ENCODE measurements around the gene SOWAHD.
"Not testable (repeated sequence)": the region's sequence is repeated elsewhere in the genome, so short reads cannot be mapped to it uniquely, and the experiment has no call there.

SOWAHD gene, protein sequence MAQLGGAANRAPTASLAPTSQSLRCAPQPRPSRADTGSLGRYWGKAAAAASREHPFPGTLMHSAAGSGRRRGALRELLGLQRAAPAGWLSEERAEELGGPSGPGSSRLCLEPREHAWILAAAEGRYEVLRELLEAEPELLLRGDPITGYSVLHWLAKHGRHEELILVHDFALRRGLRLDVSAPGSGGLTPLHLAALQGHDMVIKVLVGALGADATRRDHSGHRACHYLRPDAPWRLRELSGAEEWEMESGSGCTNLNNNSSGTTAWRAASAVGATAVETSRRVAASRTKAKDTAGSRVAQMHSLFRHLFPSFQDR

DNA sequence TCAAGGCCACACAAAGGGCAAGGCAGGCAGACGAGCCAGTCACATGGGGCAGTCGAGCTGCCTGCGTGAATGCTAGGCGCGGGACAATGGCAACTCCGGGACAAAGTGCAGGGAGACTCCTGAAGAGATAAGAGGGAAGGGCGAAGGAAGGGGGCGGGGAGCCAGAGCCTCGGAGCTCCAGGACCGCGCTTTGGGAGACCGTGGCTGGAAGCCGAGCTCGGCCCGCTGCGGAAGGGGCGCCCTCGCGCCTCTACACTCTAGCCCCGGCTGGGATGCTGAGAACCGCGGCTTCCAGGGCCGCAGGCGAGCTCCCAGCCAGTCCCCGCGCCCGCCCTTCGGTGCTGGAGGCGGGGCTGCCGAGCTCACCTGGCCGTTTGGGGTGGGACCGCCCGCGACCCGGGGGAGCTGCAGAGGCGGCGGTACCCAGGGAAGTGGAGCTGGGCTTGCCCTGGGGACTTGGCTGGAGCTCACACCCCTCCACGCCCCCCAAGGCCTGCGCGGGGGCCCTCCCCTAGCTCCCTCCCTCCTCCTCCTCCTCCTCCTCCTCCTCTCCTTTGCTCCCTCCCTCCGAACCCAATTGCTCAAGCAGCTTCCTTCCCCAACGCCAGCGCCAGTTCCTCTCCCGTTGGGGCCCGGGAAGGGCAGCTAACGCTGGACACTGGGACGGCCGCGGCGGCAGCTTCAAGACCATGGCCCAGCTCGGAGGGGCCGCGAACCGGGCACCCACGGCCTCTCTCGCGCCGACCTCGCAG is at the start of gene SOWAHD:
Gene SOWAHD, plus strand, starts transcription at position 610 of the 752 bp plus-strand sequence. Its CDS starts 80 bp downstream, at position 690.
- DNase-seq = no peak

DNA sequence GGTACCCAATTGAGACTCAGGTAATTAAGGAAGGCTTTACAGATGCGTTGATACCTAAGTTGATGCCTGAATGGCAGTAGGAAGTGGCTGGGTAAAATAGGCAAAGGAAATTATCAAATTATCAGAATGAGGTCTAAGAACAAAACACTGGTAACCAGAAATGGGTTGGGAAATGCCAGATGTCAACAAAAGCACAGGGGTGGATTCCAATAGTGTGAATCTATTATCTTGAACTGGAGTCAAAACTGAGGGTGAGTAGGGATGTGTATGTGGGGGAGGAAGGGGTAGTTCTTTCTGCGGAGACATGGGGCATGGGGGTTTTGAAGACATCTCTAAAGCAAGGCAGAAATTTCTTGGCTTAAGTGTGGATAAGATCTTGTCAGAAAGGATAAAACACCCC is 49.5 kb upstream of the SOWAHD start:
- DNase-seq = no peak

DNA sequence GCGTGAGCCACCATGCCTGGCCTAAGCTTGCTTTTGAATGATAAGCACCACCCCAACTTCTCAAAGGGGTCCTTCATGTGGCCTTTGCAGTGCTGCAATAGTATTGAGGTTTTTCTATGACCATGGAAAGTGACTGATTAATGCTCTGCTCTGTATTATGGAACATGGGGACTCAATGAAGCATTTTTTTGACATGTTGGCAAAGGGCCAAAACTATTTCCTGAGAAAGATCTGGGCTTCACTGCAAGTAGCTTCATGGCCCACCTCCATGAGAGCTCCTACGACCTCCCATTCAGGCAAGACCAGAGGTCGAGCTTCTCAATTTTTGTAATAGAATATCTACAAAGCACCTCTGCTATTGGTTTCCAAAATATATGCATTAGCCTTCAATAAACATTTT is 48.8 kb upstream of the SOWAHD start:
- no peak for DNase-seq

DNA sequence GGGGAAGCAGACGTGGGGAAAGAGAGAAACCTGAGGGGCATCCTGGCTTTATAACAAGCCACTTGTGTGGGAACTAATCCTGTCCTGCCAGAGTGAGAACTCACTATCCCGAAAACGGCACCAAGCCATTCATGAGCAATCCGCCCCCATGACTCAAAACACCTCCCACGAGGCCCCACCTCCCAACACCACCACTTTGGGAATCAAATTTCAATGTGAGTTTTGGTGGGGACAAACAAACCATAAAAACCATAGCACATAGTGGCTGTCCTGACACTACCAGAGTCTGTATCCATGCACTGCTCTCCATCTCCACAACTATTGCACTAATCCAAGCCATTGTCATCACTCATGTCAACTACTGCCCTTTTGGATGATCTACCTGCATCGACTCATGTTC is 36.9 kb upstream of the SOWAHD start:
- DNase-seq = no peak

DNA sequence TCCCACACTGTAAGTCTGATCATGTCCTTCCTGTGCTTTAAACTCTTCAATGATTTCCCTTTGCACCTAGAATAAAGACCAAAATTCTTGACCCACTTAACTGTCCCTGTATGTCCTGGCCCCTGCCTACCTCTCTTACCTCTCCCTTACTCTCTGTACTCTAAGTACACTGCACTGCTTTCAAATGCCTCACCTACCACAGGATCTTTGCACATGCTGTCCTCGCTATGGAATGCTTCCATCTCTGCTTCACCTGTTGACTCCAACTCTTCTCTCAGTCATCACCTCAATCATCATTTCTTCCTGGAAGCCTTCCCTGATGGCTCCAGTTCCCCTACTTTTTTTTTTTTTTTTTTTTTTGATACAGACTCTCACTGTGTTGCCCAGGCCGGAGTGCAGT is 36.5 kb upstream of the SOWAHD start:
- no peak for DNase-seq

DNA sequence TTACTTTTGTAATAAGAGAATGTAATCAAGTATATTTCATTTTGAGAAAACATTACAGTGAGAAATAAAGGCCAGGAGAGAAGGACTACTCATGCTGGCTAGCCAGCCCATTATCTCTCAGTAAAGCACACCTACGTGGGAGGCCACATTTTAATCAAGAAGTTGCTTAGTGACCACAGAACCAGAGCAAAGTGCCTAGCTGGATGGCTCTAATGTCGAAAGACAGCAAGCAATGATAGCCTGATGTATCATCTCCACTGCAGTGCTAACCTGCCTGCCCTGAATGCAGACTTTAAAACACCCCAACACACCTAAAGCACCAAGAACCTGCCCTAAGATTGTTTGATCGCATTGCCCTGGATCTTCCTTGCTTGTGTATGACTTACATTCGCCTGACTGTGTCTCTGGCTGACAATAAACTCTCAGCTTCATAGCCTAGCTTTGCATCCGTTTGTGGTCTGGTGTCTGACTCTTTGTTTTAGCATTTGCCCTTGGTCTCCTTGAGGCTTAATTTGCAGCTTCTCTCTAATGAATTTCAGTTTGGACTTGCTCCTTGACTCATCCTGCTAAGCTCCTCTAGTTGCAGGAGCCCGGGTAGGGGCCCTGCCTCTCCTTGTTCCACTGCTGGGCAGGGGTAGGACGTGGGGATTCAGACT is 31.4 kb upstream of the SOWAHD start:
- no peak for DNase-seq

DNA sequence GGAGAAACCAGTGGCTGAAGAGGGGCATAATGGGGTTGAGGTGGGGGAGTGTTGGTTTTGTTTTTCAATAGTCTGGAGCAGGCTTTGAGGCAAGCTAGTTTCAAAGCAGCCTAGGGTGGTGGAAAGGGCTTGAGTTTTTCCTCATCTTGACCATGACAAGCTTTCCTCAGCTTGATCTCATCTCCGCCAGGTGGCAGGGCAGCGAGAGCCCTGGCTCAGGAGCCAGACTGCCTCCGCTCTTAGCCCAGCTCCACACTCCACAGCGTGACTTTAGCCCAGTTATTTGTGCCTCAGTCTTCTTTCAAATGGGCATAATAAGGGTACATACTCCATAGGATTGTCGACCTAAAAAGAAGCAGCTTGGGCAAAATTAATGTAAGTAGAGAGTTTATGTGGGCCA is 29.9 kb upstream of the SOWAHD start:
- no peak for DNase-seq

DNA sequence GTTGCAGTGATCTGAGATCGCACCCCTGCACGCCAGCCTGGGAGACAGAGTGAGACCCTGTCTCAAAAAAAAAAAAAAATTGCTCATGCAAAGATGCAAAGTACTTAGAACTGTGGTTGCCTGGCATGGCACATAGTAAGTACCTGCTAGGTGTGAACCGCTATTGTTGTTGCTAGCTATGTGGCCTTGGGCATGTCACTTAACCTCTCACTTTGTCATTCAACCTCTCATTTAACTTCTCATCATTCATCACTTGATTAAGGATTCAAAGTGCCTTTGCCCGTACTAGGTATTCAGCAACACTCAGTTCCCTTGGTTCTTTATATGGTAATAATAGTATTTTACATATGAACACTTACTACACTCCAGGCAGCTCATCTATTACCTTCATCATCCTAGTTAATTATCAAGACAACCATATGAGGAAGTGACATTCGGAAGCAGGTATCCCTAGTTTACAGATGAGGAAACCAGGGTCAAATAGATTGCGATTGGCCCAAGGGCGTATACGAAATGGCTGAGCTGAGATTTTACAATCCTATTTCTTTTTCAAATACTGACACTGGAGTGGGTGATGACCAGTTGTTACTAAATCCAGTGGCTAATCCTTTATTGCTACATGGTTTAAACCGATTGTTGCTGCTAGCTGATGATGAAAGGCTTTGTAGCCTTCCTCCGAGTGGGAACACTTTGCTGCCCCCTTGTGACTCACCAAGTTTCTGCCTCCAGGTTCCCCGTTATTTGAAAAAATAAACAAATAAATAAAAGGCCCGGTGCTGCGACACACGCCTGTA is 28.8 kb upstream of the SOWAHD start:
- no peak for DNase-seq

DNA sequence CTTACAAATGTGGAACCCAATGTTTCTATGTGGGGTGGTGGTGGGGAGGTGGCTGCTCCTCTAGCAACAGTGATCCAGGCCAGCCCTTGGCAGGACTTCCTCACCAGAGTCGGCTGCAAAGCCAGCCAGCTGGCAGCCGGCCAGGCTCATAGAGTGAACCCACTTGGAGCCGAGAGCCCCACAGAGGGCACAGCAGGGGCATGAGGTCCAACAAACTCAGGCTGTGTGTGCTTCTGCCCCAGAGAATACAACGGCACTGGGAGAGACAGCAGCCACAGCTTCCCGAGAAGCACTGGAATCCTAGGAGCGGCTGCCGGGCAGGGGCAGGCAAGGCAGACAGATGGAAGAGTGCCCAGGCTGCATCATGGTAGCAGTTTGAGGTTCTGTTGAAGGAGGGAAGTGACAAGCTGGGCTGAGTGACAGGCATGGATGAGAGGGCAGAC is 23.5 kb upstream of the SOWAHD start:
- no peak for DNase-seq

DNA sequence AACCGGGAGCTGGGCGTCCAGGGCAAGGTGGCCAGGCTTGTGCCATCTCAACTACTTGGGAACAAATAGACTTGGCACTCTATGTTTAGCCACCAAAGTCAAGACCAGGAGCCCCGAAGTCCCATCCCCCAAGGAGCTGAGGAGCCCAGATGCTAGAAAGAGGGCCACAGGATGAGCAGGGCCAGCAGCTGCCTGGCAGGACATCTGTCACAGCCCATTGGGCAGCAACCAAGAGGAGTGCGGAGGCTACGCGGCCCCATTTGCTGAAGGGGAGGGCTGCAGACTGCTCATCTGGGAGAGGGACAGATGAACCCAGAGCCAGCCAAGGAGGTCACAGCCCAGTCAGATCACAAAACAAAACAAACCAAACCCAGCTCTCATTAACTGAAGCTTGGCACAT is 22.9 kb upstream of the SOWAHD start:
- no peak for DNase-seq

DNA sequence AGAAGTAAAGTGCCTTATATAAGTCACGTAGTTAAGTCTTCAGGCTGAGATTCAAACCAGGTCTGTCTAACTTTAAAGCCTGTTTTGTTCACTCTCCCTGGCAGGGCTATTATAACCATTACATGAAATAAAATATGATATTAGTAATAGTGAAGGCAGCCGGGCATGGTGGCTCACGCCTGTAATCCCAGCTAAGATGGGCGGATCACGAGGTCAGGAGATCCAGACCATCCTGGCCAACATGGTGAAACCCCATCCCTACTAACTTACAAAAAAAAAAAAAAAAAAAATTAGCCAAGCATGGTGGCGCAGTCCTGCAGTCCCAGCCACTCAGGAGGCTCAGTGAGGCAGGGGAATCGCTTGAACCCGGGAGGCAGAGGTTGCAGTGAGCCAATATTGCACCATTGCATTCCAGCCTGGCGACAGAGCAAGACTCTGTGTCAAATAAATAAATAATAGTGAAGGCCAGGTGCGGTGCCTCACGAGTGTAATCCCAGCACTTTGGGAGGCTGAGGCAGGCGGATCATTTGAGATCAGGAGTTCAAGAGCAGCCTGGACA is 22.1 kb upstream of the SOWAHD start:
- no peak for DNase-seq

DNA sequence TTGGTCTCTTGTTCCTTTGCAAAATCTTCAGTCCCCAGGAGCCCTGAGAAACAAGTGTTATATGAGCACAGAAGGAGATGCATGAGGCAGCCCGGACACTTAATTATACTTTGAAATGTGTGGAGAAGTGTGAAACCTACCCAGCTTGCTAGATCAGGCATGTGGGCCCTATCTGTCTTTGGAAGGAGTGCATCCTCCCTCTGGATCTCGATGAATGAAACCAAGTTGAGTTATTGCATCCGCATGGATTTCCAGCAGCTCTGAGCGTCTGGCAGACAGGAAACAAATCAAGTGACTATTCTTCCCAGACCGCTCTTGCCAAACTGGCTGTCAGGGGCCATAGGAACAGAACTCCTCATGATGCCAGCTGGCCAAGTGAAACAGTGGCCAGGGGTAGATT is 19.6 kb upstream of the SOWAHD start:
- DNase-seq = no peak

DNA sequence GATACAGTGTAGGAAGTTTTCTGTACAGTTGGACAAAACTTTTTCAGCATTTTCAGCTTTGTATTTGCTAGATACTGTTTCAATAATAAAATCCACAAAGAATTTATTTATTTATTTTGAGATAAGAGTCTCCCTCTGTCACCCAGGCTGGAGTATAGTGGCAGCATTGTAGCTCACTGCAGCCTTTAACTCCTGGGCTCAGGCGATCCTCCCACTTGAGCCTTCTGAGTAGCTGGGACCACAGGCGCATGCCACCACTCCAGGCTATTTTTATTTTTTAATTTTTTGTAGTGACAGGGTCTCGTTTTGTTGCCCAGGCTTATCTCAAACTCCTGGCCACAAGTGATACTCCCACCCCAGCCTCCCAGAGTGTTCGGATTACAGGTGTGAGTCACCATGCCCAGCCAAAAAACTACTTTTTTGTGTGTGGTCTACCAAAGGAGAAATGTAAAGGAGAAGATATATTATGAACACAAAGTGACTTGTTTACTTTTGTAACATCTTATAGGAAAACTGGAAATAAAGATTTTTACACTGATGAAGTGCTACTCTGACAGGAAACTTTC is 13.0 kb upstream of the SOWAHD start:
- DNase-seq = no peak

DNA sequence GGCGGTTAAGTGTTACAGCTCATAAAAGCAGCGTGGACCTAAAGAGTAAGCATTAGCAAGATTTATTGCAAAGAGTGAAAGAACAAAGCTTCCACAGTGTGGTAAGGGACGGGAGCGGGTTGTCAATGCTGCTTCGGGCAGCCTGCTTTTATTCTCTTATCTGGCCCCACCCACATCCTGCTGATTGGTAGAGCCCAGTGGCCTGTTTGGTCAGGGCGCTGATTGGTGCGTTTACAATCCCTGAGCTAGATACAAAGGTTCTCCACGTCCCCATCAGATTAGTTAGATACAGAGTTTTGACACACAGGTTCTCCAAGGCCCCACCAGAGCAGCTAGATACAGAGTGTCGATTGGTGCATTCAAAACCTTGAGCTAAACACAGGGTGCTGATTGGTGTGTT is 8.3 kb upstream of the SOWAHD start:
- DNase-seq = not testable (repeated sequence)

DNA sequence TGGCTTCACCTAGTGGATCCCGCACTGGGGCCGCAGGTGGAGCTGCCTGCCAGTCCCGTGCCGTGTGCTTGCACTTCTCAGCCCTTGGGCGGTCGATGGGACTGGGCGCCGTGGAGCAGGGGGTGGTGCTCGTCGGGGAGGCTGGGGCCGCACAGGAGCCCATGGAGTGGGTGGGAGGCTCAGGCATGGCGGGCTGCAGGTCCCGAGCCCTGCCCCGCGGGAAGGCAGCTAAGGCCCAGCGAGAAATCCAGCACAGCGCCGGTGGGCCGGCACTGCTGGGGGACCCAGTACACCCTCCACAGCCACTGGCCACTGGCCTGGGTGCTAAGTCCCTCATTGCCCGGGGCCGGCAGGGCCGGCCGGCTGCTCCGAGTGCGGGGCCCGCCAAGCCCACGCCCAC is 7.6 kb upstream of the SOWAHD start:
- not testable (repeated sequence) for DNase-seq

DNA sequence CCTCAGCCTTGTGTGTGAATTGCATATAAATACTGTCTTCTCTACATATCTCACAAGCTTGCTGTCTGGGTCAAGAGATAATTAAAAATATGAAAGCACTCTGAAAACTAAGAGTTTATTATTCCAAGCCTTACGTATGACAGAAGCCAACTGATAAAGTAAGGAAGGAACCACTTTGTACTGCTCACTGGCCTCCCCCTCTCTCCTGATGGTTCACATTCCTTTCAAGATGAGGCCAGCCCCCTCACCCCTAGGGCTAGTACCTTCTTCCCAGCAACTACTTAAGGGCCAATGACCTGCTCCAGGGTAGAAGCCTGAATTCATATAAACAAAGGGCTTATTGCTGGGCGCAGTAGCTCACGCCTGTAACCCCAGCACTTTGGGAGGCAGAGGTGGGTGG is 5.4 kb upstream of the SOWAHD start:
- no peak for DNase-seq

DNA sequence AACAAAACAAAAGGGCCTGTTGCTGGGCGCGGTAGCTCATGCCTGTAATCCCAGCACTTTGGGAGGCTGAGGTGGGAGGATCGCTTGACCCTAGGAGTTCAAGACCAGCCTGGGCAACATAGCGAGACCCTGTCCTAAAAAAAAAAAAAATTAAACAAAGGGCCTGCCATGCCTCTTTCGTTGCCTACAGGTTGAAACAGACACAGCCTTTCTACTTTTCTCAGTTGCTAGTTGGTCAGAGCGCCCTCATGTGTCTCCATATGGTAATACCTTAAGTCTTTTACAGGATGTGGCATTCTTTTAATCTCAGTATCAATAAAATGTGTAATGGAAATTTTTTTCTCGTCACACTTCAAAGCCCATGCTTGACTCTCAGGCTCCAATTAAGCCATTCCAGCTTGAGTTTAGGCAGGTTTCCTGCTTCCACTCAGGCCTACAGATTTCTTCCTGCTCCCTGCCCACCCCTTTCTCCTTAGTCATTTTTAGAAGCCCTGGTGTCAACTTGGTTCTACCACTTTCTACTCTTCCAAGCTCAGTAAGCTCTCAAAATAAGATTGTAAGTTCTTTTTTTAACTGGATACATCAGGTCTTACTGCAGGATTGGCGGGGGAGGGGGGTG is 4.6 kb upstream of the SOWAHD start:
- no peak for DNase-seq

DNA sequence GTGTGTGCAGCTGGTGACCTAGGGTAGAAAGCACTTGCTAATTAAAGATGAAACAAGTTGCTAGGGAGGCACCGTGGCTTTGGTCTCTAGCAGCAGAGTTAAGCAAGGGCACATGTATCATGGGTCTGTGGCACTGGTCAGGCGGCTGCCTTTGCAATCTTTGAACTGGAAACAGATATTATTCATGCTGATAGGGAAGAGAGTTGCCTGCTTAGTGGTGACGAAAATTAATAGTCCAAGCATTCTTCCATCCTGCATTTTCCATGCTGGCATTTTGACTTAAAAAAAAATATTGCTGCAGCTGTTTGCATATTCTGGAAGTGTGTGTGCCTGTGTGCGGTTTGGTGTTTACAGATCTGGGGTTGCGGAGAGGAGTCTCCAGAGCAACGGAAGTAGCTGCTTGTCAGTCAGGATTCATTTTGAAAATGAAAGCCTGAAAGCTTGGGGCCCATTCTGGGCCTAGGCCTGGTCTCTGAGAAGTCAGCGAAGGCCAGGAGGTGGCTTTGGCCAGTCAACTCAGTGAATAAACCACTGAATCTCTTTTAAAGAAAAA is 2.3 kb upstream of the SOWAHD start:
- no peak for DNase-seq

DNA sequence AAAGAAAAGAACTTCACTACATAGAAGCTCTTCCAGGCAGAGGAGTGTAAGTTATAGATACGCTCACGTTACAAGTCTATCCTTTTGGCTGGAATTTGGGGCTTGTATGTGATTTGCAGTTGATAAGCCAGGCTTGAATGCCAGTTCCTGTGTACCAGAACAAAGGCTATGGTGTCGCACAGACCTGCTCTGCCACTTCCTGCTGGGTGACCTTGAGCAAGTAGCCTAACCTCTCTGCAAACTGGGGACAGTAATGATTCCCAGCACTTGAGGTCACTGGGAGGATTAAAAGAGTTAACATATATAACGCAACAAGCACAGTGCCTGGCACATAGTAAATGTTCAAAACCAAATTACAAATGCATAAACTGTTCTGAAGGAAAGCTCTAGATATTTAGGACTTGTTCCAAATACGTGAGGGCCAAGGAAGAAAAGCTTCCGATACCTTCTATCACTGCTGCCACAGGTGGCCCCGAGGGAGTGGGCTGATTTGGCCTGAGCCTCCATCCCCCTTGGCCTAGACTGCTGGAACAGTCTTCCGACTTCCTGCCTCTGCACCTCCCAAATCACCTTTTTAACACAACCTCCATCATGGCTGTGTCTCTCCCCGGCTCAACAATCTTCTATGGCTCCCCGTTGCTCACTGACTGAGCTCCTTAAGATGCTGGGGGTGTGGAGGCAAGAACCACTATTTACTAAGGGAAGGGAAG is 1.3 kb upstream of the SOWAHD start:
- DNase-seq = no peak

DNA sequence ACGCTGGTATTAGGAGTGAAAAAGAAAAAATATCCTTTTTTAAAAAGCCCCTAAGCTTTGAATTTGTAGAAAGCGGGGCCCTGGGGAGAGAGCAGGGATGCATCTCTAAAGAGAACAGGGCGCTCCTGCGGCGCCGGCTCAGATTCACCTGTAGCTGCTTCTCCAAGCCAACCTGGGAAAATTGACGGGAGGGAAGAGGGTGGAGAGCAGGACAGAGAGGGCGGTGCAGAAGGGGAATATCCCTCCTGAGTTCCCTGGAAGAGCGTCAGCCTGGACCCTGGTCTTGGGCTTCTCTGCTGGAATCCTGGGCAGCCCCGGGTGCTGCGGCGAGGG is 776 bp upstream of the SOWAHD start:
- no peak for DNase-seq

DNA sequence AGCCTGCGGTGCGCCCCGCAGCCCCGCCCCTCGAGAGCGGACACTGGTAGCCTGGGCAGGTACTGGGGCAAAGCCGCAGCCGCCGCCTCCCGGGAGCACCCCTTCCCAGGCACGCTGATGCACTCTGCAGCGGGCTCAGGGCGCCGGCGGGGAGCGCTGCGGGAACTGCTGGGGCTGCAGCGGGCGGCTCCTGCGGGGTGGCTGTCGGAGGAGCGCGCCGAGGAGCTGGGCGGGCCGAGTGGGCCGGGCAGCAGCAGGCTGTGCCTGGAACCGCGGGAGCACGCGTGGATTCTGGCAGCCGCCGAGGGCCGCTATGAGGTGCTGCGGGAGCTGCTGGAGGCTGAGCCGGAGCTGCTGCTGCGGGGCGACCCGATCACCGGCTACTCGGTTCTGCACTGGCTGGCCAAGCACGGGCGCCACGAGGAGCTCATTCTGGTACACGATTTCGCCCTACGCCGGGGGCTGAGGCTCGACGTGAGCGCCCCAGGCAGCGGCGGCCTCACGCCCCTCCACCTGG is 401 bp downstream of the SOWAHD start:
- no peak for DNase-seq
